IMR-90 (cell line): ENCODE measurements around the gene PDE6H. TPM values are rescaled to one million over a fixed set of nuclear protein-coding genes. Genes with fewer than 3 reads are reported as not detected.

ENCODE experiments used
- ATAC-seq: fragments of 200-7000 bp; cut with Tn5 transposase; 2 replicates; pipeline ENCODE4 v1.9.1; 2020; ENCODE audit warnings: low read depth, mild to moderate bottlenecking, moderate library complexity
- BruUV-seq: library from RNA; stranded (reverse); fragments of 400-500 nt; replicated peaks from 2 replicates; lab custom pipeline; 2021; lab: Mats Ljungman, UMichigan
- CTCF ChIA-PET: fragments of 300-600 bp; formaldehyde crosslinking; extraction: SDS; loops from one replicate; lab custom pipeline; 2021; ENCODE audit warnings: antibody characterized with exemption; lab: Yijun Ruan, JAX
- POLR2A ChIA-PET: fragments of 300-600 bp; sonication (Branson Sonifier 250); formaldehyde crosslinking; loops from one replicate; lab custom pipeline; 2022; ENCODE audit warnings: antibody characterized with exemption; ENCODE audit not compliant: unreplicated experiment; lab: Charles Lee
- DNase-seq: peaks from one replicate; pipeline ENCODE4 v3.0.0; 2013
- H2AFZ ChIP-seq: replicated peaks from 2 replicates; pipeline ENCODE3; 2013; ENCODE audit warnings: low read length, mild to moderate bottlenecking; ENCODE audit not compliant: poor library complexity
- H2AK5ac ChIP-seq: 2 replicates; pipeline ENCODE4 v1.6.1; 2013; ENCODE audit warnings: low read depth, low read length, inconsistent platforms
- H2AK9ac ChIP-seq: replicated peaks from 2 replicates; pipeline ENCODE3; 2013; ENCODE audit warnings: mild to moderate bottlenecking, low read depth, low read length, moderate library complexity; ENCODE audit not compliant: poor library complexity
- H2BK120ac ChIP-seq: 2 replicates; pipeline ENCODE4 v1.6.1; 2013; ENCODE audit warnings: low read depth, low read length, inconsistent platforms
- H2BK15ac ChIP-seq: 3 replicates; pipeline ENCODE4 v1.6.1; 2013; ENCODE audit warnings: low read depth, low read length, inconsistent platforms
- H2BK20ac ChIP-seq: 2 replicates; pipeline ENCODE4 v1.6.1; 2013; ENCODE audit warnings: low read depth, mild to moderate bottlenecking, inconsistent platforms, low read length, moderate library complexity
- H2BK5ac ChIP-seq: 2 replicates; pipeline ENCODE4 v1.6.1; 2013; ENCODE audit warnings: mild to moderate bottlenecking, low read depth, low read length, inconsistent platforms; ENCODE audit not compliant: poor library complexity, severe bottlenecking
- H3K14ac ChIP-seq: replicated peaks from 2 replicates; pipeline ENCODE4 v1.6.1; 2013; ENCODE audit warnings: low read depth, low read length, inconsistent platforms
- H3K18ac ChIP-seq: 2 replicates; pipeline ENCODE4 v1.6.1; 2013; ENCODE audit warnings: low read depth, low read length, control low read depth
- H3K23ac ChIP-seq: 2 replicates; pipeline ENCODE4 v1.6.1; 2013; ENCODE audit warnings: low read depth, low read length, inconsistent platforms
- H3K27ac ChIP-seq: 2 replicates; pipeline ENCODE4 v1.5.1; 2013; ENCODE audit warnings: mild to moderate bottlenecking, control low read depth, low read length; ENCODE audit not compliant: insufficient read depth
- H3K27me3 ChIP-seq: 2 replicates; pipeline ENCODE4 v1.6.1; 2013; ENCODE audit warnings: low read length; ENCODE audit not compliant: control insufficient read depth, insufficient read depth
- H3K36me3 ChIP-seq: 2 replicates; pipeline ENCODE4 v1.6.1; 2013; ENCODE audit warnings: low read length, mixed read lengths; ENCODE audit not compliant: control insufficient read depth, insufficient read depth
- H3K4ac ChIP-seq: 2 replicates; pipeline ENCODE4 v1.6.1; 2013; ENCODE audit warnings: low read depth, low read length, inconsistent platforms
- H3K4me1 ChIP-seq: 2 replicates; pipeline ENCODE4 v1.6.1; 2013; ENCODE audit warnings: low read length, mixed read lengths; ENCODE audit not compliant: control insufficient read depth, insufficient read depth
- H3K4me2 ChIP-seq: 2 replicates; pipeline ENCODE4 v1.6.1; 2013; ENCODE audit warnings: low read depth, mild to moderate bottlenecking, control low read depth, low read length, moderate library complexity
- H3K4me3 ChIP-seq: 2 replicates; pipeline ENCODE4 v1.5.1; 2013; ENCODE audit warnings: low read depth, mild to moderate bottlenecking, control low read depth, low read length, moderate library complexity; ENCODE audit not compliant: insufficient read depth
- H3K56ac ChIP-seq: 2 replicates; pipeline ENCODE4 v1.6.1; 2013; ENCODE audit warnings: low read length, inconsistent platforms; ENCODE audit not compliant: insufficient read depth; ENCODE audit errors: extremely low read depth
- H3K79me1 ChIP-seq, 2 experiments: 2 replicates each; pipeline ENCODE4 v1.6.1; 2013; ENCODE audit warnings: low read length in 2 of 2, inconsistent platforms in 1 of 2, low read depth in 1 of 2
- H3K9ac ChIP-seq: 2 replicates; pipeline ENCODE4 v1.6.1; 2013; ENCODE audit warnings: low read depth, low read length, control low read depth
- H3K9me1 ChIP-seq: 2 replicates; pipeline ENCODE4 v1.6.1; 2013; ENCODE audit warnings: low read length, inconsistent platforms; ENCODE audit not compliant: insufficient read depth
- H3K9me3 ChIP-seq: 2 replicates; pipeline ENCODE4 v1.6.1; 2013; ENCODE audit warnings: low read length; ENCODE audit not compliant: control insufficient read depth, insufficient read depth
- H4K20me1 ChIP-seq: 2 replicates; pipeline ENCODE4 v1.6.1; 2013; ENCODE audit warnings: low read length, inconsistent platforms; ENCODE audit not compliant: insufficient read depth
- H4K5ac ChIP-seq: 2 replicates; pipeline ENCODE4 v1.6.1; 2013; ENCODE audit warnings: mild to moderate bottlenecking, low read depth, low read length, control low read depth
- H4K8ac ChIP-seq, 2 experiments: 2 replicates each; pipeline ENCODE4 v1.6.1; 2013; ENCODE audit warnings: low read depth in 2 of 2, low read length in 2 of 2, control low read depth in 1 of 2, inconsistent platforms in 1 of 2
- H4K91ac ChIP-seq: 2 replicates; pipeline ENCODE4 v1.6.1; 2013; ENCODE audit warnings: low read depth, low read length, inconsistent platforms; ENCODE audit not compliant: insufficient read depth
- BHLHE40 ChIP-seq: fragments of 150-350 bp; IDR thresholded peaks from 2 replicates; pipeline ENCODE4 v1.6.1; 2016; ENCODE audit warnings: mild to moderate bottlenecking, low read depth, low read length
- CEBPB ChIP-seq: IDR thresholded peaks from 2 replicates; pipeline ENCODE4 v1.6.1; 2012; ENCODE audit warnings: low read depth, low read length, improper control_type of control experiment
- ELK1 ChIP-seq: fragments of 150-350 bp; IDR thresholded peaks from 2 replicates; pipeline ENCODE4 v1.6.1; 2016; ENCODE audit warnings: low read depth, mild to moderate bottlenecking, low read length, moderate library complexity, borderline replicate concordance
- FOS ChIP-seq: fragments of 150-350 bp; IDR thresholded peaks from 2 replicates; pipeline ENCODE4 v1.6.1; 2016; ENCODE audit warnings: low read depth, low read length
- MAFK ChIP-seq: IDR thresholded peaks from 2 replicates; pipeline ENCODE4 v1.6.1; 2012; ENCODE audit warnings: low read depth, low read length, improper control_type of control experiment
- MAZ ChIP-seq: IDR thresholded peaks from 2 replicates; pipeline ENCODE4 v1.6.1; 2012; ENCODE audit warnings: low read depth, mild to moderate bottlenecking, low read length, improper control_type of control experiment, moderate library complexity, borderline replicate concordance
- NFE2L2 ChIP-seq: fragments of 150-350 bp; IDR thresholded peaks from 2 replicates; pipeline ENCODE4 v1.6.1; 2016; ENCODE audit warnings: low read depth, mild to moderate bottlenecking, low read length
- RCOR1 ChIP-seq: IDR thresholded peaks from 2 replicates; pipeline ENCODE4 v1.6.1; 2012; ENCODE audit warnings: mild to moderate bottlenecking, low read length, improper control_type of control experiment; ENCODE audit not compliant: insufficient replicate concordance
- WGBS, 2 experiments: methylation state at CpG; one replicate each; pipeline versions ENCODE4 v1.1.5 to v1.1.7; 2013; ENCODE audit warnings: missing lambda C conversion rate in 2 of 2; ENCODE audit not compliant: insufficient read length in 1 of 2; ENCODE audit errors: extremely low coverage in 2 of 2; 5-methylcytosine and 5-hydroxymethylcytosine counted together
- dilution Hi-C: fragments of 300-500 bp; cut with HindIII; formaldehyde crosslinking; loops from one replicate; pipeline ENCODE4 v1.14.3; 2018; ENCODE audit warnings: low sequenced_read_pairs; ENCODE audit not compliant: unreplicated experiment
- in situ Hi-C: fragments of 300-500 bp; cut with MboI; formaldehyde crosslinking; loops from 3 replicates; pipeline ENCODE4 v1.14.3; 2019; ENCODE audit warnings: low sequenced_read_pairs, inconsistent platforms, mixed read lengths
- intact Hi-C: fragments of 100-400 bp; cut with micrococcal nuclease; formaldehyde crosslinking; loops from 2 replicates; pipeline ENCODE4 v1.10.0; 2022
- polyA plus RNA-seq, 3 experiments: library from polyadenylated mRNA; depleted of rRNA; stranded (reverse); fragments of >200 nt; gene quantifications; 2 replicates each; pipeline ENCODE4 v1.2.3, GENCODE V29; 2012; ENCODE audit warnings: low replicate concordance in 1 of 3
- total RNA-seq: library from RNA; depleted of rRNA; stranded (reverse); fragments of >200 nt; gene quantifications from 2 replicates; pipeline ENCODE4 v1.2.3, GENCODE V29; 2012
- TF ChIP-seq, protein P1 (sequence below): fragments of 150-350 bp; IDR thresholded peaks from 2 replicates; pipeline ENCODE4 v1.6.1; 2017; ENCODE audit warnings: mild to moderate bottlenecking, antibody characterized with exemption, low read length, low read depth

PDE6H gene
- total and polyA plus RNA-seq, 2 of the 4 experiments (the other 2 are of a cell fraction) = not detected

DNA sequence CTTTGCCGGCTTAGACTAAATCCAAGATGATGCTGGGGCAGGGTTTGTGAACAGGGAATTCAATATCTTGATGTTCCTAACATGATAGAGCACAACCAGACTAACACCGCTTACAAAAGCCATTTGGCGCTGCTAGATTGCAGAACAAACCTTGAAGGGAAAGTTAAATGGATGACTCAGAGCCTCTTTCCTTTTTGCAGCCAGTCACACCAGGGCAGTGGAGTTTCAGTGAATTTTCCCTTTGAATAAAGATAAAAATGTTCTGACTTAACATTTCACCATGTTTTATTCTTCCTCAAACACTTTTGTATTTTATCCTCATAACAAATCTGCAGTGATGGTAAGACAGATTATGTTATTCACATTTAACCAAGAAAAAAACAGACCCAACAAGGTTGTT, 47.3 kb downstream of the PDE6H start:
- Histone ChIP-seq H3K23ac (no peak overlapping the region), H3K27me3 (no peaks in the 10 kb centered on the region), H4K20me1 (no peaks in the 10 kb centered on the region), H3K9me3 (no peaks in the 10 kb centered on the region), H3K36me3 (no peaks in the 10 kb centered on the region), H2AFZ (no peak overlapping the region), H3K4me2 (no peak overlapping the region), H2BK120ac (no peak overlapping the region), H3K4ac (no peak overlapping the region), H4K91ac (no peak overlapping the region), H4K5ac (no peak overlapping the region), H3K27ac (no peak overlapping the region), H3K9ac (no peak overlapping the region), H3K9me1 (no peaks in the 10 kb centered on the region), H2AK9ac (no peak overlapping the region), H3K56ac (no peak overlapping the region), H2BK15ac (no peak overlapping the region), H3K79me1 (no peaks in the 10 kb centered on the region), H3K4me3 (no peak overlapping the region), H2BK20ac (no peak overlapping the region), H3K4me1 (no peaks in the 10 kb centered on the region), H4K8ac (no peak overlapping the region), H2BK5ac (no peak overlapping the region), H3K14ac (no peak overlapping the region), H2AK5ac (no peak overlapping the region), H3K18ac (no peak overlapping the region)
- dilution Hi-C loops (no loop called here), intact Hi-C loops (no loop called here), in situ Hi-C loops (no loop called here)
- no peak for DNase-seq
- no CpG with 5 or more reads among the region's 3 CpGs for WGBS, 2 experiments
- BruUV-seq = no TSS peak
- ChIA-PET CTCF (interaction anchor here (0.8 kb wide), 1 partner anchor 8 kb away, joined by 3 read pairs; no protein-coding TSS in a partner anchor), POLR2A (no interaction called here)
- TF ChIP-seq MAZ (no peak), ELK1 (no peak), FOS (no peak), BHLHE40 (no peak), CEBPB (no peak), NFE2L2 (no peak), MAFK (no peak), RCOR1 (no peak)
- TF ChIP-seq, protein P1, sequence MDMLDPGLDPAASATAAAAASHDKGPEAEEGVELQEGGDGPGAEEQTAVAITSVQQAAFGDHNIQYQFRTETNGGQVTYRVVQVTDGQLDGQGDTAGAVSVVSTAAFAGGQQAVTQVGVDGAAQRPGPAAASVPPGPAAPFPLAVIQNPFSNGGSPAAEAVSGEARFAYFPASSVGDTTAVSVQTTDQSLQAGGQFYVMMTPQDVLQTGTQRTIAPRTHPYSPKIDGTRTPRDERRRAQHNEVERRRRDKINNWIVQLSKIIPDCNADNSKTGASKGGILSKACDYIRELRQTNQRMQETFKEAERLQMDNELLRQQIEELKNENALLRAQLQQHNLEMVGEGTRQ = no peak
- no peak for ATAC-seq
